GM19240 (cell line): ENCODE results near the gene TTC27.
A peak's percentile ranks its signal among the peaks of the same experiment; 100 is the strongest.
"Not testable (repeated sequence)": the region's sequence is repeated elsewhere in the genome, so short reads cannot be mapped to it uniquely, and the experiment has no call there.

Experiments used
- DNase-seq: peaks from one replicate; pipeline ENCODE4 v3.0.0; 2011; ENCODE audit warnings: low spot score; ENCODE audit not compliant: insufficient read length

The TTC27 gene

DNA sequence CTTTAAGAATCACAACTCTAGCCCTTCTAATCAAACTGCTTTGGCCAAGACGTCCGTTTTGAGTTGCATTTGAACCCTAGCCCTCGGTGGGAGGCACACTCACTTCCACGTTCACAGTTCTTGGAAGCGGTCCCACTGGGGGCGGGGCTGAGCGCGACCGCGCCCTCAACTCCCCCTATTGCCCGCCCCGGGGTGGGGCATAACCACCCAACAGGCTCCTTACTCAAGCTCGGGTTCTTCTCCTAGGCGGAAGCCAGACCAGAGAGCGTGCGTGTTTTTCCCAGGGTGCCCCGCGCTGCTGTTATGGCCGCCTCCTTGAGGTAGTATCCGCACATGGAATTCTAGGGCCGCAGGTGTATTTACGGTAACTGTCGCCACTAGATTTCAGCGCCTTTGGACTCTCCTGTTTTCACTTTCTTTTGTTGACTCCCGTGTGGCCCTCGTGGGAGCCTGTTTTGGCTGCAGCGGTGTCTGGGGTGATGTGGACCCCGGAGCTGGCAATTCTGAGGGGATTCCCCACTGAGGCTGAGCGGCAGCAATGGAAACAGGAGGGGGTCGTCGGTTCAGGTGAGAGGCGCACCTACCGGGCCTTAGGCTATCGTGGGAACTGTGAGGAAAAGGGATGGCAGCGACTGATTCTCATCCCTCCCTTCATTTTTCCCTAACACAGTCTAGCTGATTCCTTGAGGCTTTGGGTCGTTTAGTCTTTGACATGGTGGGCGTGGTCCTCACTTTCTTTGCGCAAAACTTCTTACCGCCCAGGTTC, at the start of gene TTC27:
TTC27 (plus strand) TSS at position 237 of the 766 bp plus-strand sequence; CDS start at position 480, 243 bp downstream.
- peak; percentile 89 for DNase-seq

DNA sequence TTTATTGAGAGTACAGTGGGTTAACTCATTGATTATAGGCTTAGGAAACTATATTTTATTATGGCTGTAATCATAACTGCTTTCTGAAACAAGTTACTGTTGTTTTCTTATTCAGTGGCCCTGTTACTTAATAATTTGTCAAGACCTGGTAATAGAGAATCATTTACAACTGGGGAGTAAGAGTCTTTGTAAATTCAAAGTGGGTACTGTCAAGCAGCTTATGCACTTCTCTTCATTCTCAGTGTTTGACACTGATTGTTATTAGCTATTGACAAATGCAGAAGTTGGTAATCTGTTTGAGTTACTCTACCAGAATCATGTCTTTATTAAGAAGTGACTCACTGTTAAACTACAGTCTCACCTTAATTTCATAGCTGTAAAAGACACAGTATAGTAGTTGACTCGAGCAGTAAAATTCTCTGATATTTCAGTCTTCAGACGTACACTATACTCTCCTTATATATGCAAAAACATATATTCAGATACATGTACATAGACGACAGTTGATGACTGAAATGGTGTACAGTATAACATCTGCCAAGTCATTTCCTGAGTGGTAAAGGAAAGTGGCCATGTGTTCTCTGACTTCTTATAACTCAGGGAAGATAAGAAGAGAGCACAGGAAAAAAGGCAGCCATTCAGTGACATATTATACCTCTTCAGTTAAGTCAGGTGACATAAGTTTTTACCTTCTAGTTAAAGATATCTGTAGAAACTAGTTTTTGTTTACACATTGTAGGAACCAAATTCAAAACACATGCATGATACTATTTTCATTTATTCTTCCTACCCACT, 36.0 kb upstream of the TTC27 start:
- DNase-seq, result peak; percentile 3

GRCh38 chr2:32594573-32594972, 33.3 kb upstream of the TTC27 start:
- DNase-seq, result no peak

- no peak for DNase-seq
Measured at GRCh38 chr2:32611366-32611765, 16.5 kb upstream of the TTC27 start.

GRCh38 chr2:32611771-32612170, 16.1 kb upstream of the TTC27 start:
- no peak for DNase-seq

DNA sequence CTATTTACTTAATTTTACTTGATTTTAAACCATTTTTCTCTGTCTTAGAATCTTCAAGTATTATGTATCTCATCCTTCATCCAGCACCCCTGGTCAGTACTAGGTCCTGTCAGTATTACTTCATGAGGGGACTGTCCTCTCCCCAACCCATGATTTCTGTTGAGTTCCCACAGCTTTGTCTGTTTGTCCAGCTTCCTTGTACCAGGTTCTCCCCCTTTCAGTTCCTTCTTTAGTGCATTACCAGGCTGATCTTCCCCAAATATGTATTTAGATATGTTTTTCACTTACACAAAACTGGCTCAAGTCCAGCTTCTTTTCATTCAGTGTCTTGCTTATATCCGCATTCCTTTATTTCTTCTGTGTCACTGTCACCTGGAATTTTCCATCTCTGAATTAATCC, 13.8 kb upstream of the TTC27 start:
- DNase-seq, result no peak

DNA sequence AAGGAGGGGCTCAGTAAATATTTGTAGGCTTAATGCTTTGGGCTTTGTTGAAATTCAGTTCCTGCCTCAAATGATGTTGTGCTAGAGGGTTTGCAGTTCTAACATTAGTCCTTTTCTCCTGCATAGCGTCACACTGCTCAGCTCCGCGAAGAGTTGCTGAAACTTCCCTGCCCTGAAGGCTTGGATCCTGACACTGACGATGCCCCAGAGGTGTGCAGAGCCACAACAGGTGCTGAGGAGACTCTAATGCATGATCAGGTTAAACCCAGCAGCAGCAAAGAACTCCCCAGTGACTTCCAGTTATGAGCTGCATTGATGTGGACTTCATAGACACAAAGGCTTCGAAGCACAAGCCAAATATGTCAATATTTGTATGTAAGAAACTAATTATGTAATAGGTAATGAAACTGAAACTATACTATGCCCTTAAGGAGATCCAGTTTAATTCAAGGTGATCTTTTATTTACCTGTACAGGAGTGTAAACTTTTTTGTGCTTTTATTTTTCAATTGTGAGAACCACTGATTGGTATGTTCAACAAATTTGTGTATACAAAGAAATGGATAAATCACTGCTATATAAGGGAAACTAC, 10.2 kb upstream of the TTC27 start:
- no peak for DNase-seq

GRCh38 chr2:32622570-32623310, 5.1 kb upstream of the TTC27 start:
- no peak for DNase-seq

GRCh38 chr2:32623311-32623706, 4.5 kb upstream of the TTC27 start:
- DNase-seq, result no peak

DNA sequence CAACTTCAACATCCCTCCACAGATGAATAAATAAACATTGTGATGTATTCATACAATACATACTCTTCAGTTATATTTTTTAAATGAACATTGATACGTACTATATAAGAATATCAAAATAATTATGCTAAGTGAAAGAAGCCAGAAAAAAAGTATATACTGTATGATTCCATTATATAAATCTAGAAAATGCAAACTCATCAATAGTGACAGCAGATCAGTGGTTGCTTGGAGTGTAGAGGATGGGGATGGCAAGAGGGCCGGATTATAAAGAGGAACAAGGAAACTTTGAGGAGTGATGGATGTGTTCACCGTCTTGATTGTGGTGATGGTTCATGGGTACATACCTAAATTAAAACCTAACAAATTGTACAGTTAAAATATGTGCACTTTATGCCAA, 3.0 kb upstream of the TTC27 start:
- no peak for DNase-seq

DNA sequence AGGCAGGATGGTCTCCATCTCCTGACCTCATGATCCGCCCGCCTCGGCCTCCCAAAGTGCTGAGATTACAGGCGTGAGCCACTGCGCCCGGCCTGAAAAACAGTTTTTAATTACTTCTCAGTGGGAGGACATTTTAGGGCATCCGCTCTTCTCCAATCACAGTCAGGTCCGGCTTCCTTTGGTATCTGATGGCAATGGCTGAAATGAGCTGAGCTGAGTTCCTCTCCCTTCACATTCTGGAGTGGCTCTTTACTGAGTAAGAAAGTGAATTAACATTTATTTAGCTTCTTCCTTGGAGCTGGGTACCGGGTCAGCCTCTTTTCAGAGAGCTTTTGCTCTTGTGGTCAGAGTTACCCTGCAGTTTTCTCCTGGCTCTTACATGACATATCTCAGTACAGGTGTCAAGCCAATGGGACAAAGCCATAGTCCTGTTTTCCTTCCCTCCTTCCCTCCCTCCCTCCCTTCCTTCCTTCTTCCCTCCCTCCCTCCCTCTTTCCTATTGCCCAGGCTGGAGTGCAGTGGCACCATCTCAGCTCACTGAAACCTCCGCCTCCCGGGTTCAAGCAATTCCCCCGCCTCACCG, 1.1 kb upstream of the TTC27 start:
- no peak for DNase-seq

DNA sequence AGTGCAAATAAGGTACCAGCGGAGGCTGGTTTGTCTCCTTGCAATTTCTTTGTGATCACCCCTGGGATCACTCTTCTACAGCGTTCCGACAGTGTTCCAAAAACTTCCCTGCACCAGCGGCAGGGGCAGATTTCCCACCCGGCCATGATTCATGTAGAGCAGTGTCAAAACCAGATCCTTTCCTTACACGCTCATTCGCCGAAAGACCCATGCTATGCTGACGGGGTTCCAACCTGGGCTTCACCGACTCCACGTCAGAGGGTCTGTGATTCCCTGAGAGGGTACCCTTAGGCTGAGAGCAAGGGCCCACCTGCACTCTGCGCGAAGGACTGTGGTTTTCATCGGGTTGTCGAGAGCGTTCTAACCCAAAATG, 423 bp upstream of the TTC27 start:
- no peak for DNase-seq

GRCh38 chr2:32632089-32632488, 4.2 kb downstream of the TTC27 start:
- no peak for DNase-seq

DNA sequence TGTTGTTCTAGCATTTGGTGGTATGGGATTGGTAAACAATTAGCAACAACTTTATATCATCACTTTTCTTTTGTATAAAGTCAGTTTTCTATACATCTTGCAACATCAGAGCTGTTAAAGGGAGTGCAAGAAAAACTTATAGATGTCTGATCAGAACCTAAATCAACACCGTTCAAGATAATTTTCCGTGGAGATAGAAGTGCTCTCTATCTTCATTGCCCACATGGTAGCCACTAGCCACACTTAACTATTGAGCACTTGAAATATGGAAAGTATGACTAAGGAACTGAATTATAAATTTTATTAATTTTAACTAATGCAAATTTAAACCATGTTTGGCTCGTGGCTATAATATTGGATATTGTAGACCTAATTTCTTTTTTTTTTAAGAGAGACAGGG, 5.2 kb downstream of the TTC27 start:
- no peak for DNase-seq

GRCh38 chr2:32638548-32638947, 10.7 kb downstream of the TTC27 start:
- not testable (repeated sequence) for DNase-seq

DNA sequence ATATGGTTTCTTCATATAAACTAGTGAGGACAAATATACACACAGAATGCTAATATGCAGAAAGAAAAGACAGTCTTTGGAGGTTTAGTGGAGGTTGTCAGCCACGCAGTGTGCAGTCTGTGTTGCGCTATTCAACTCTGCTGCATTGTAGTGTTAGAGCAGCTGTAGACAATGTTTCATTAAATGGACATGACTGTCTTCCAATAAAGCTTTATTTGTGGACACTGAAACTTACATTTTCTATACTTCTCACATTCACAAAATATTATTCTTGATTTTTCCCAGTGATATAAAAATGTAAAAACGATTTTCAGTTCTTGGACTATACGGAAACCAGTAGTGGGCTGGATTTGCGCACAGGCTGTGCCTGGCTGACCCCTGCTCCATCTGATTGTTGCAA, 13.3 kb downstream of the TTC27 start:
- no peak for DNase-seq

- DNase-seq, result no peak
Measured at GRCh38 chr2:32647180-32647651, 19.4 kb downstream of the TTC27 start.

DNA sequence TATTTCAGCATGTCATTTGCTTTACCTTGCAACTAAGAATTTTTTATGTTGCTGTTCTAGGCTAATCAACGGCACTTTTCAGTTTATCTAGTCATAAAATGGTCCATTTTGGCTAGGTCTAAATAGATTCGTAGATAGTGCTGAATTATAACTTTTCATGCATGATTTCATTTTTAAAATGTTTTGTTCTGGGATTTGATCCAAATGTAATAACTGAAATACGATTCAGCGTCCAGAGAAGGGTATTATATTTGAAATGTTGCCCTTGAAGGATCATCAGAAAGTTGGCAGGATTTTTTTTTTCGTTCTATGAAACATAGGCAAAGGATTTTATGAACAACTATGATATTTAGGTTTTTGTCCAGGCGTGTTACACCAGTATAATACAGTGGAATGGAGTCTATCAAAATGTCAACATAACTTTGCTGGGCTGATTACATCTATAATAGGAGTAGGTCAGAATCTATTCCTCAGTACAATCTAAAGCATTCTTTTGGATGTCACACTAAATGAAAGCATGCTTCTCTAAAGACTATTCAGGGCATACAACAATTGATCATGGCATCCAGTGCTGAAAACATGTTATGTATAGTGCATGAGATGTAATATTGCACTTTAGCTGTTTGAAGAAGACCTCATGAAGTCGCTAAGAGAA, 24.8 kb downstream of the TTC27 start:
- DNase-seq, result no peak

DNA sequence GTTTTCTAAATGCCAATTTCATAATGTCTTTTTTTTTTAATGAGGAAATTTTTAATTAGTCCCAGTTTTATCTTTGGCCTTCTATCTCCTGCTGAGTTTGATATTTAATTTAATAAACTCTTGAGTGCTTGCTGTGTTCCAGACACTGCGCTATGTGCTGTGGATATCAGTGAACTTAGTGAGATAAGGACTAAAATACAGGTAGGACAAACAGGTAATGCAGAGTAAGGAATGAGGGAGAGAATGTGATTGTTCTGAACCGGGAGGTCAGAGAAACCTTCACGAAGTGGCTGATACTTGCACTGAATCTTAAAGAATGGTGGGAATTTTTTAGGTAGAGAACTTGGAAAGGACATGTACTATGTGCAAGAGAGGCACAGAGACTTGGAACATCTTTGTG, 28.2 kb downstream of the TTC27 start:
- no peak for DNase-seq

DNA sequence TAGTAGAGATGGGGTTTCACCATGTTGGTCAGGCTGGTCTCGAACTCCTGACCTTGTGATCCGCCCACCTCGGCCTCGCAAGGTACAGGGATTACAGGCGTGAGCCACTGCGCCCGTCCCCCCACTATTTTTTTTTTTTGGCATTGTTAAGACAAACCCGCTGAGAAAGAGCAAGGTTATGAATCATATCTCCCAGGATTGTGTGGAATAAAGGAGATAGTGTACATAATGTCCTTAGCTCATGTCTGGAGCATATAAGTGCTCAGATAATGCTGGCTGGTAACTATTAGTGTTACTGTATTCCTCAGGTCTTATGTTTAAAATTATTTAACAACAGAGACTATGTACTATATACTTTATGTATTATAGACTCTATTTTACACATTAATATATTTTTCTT, 36.0 kb downstream of the TTC27 start:
- no peak for DNase-seq

DNA sequence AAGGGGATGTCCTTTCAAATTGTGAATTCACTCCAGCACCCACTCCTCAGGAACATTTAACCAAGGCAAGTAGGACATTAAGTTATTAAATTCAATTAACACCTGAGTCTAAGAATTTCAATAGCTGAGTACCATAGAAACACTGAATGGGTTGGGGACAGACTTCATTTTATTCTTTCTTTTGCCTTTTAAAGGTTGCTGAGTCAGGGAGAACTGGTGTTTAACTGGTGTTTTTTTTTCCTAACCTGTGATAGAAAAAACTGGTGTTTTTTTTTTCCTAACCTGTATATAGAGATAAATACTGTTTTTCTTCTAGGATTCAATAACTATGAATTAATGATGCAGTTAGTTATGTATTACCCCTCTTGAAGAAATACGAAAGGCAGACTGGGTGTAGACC, 38.9 kb downstream of the TTC27 start:
- DNase-seq, result no peak
